OCI-LY3 (cell line): ENCODE results near the gene RAB40A.

Experiments
- EZH2phosphoT487 ChIP-seq: fragments of 200-600 bp; shearing (Covaris generic); IDR thresholded peaks from 2 replicates; pipeline ENCODE4 v1.6.1; 2018; ENCODE audit warnings: antibody characterized with exemption, mixed run types, low read depth
- TF ChIP-seq, protein P1 (sequence below): fragments of 200-600, 300-600 bp; sonication (generic); IDR thresholded peaks from 2 replicates; pipeline ENCODE4 v1.5.1; 2014; ENCODE audit warnings: antibody characterized with exemption, low read length, low read depth

DNA sequence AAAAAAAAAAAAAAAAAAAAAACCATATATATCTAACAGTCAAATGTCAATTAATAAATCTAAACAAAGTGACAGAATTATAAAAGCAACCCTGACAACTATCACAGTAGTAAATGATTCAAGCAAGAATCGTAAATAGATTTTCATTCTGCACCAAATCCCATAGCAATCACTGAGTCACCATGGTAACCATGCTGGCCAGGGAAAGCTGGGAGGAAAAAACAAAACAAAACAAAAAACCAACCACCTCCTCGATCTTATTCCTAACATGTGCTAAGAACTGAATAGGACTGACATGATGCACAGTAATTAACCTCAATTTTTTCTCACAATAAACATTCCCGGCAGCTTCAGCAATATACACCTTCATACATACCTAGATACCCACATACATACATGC is 30.6 kb upstream of the RAB40A start:
- TF ChIP-seq, protein P1, sequence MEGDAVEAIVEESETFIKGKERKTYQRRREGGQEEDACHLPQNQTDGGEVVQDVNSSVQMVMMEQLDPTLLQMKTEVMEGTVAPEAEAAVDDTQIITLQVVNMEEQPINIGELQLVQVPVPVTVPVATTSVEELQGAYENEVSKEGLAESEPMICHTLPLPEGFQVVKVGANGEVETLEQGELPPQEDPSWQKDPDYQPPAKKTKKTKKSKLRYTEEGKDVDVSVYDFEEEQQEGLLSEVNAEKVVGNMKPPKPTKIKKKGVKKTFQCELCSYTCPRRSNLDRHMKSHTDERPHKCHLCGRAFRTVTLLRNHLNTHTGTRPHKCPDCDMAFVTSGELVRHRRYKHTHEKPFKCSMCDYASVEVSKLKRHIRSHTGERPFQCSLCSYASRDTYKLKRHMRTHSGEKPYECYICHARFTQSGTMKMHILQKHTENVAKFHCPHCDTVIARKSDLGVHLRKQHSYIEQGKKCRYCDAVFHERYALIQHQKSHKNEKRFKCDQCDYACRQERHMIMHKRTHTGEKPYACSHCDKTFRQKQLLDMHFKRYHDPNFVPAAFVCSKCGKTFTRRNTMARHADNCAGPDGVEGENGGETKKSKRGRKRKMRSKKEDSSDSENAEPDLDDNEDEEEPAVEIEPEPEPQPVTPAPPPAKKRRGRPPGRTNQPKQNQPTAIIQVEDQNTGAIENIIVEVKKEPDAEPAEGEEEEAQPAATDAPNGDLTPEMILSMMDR, result no peak
- TF ChIP-seq EZH2phosphoT487, result no peak
